Sigmoid colon (tissue), 3 donors: ENCODE data around the gene CD200.

Experiments
- POLR2A ChIP-seq, 2 donors: fragments of 450-650 bp; IDR thresholded peaks; one replicate each; pipeline ENCODE4 v1.6.1; 2016; ENCODE audit warnings: antibody characterized with exemption in 2 of 2, mild to moderate bottlenecking in 2 of 2, moderate library complexity in 2 of 2
- TF ChIP-seq, protein P1 (sequence below), 4 experiments: fragments of 450-650 bp in 3 of 4; fragments of 200-600 bp in 1 of 4; IDR thresholded peaks; one replicate each; pipeline ENCODE4 v1.5.1; 2016 to 2019; ENCODE audit warnings: antibody characterized with exemption in 4 of 4, mild to moderate bottlenecking in 3 of 4, moderate library complexity in 2 of 4

DNA sequence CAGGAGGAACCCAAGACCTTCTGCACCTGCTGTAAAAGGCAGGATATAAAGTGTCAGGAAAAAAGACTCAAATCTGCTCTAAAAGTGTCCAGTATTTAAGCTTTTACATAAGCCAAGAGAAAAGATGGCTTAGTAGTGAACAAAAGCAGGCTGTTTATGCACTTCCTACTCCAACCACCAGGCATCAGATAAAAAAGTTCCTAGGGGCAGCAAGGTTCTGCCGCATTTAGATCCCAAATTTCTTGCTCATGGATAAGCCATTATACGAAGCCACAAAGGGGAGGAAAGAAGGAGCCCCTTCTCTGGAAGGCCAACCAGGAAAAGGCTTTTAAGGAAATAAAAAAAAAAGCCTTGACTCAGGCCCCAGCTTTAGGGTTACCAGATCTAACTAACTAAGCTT is 28.3 kb upstream of the CD200 start:
- TF ChIP-seq, protein P1, sequence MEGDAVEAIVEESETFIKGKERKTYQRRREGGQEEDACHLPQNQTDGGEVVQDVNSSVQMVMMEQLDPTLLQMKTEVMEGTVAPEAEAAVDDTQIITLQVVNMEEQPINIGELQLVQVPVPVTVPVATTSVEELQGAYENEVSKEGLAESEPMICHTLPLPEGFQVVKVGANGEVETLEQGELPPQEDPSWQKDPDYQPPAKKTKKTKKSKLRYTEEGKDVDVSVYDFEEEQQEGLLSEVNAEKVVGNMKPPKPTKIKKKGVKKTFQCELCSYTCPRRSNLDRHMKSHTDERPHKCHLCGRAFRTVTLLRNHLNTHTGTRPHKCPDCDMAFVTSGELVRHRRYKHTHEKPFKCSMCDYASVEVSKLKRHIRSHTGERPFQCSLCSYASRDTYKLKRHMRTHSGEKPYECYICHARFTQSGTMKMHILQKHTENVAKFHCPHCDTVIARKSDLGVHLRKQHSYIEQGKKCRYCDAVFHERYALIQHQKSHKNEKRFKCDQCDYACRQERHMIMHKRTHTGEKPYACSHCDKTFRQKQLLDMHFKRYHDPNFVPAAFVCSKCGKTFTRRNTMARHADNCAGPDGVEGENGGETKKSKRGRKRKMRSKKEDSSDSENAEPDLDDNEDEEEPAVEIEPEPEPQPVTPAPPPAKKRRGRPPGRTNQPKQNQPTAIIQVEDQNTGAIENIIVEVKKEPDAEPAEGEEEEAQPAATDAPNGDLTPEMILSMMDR (IDR thresholded peaks at IDR 0.05): peak in 2 of 4 experiments; percentile 22 to 30
- no peak for TF ChIP-seq POLR2A (IDR thresholded peaks at IDR 0.05)
